Rectal smooth muscle tissue (tissue), 1 donor: ENCODE data around the gene COLGALT1.
"Not testable (repeated sequence)": the region's sequence is repeated elsewhere in the genome, so short reads cannot be mapped to it uniquely, and the experiment has no call there.

Experiments used
- H3K27ac ChIP-seq: one replicate; pipeline ENCODE4 v1.7.0; 2013; ENCODE audit warnings: low read depth, low read length, inconsistent platforms
- H3K27me3 ChIP-seq: one replicate; pipeline ENCODE4 v1.7.0; 2013; ENCODE audit warnings: low read length; ENCODE audit not compliant: control insufficient read depth, insufficient read depth
- H3K36me3 ChIP-seq: one replicate; pipeline ENCODE4 v1.7.0; 2013; ENCODE audit warnings: low read length; ENCODE audit not compliant: control insufficient read depth, insufficient read depth
- H3K4me1 ChIP-seq: one replicate; pipeline ENCODE4 v1.7.0; 2013; ENCODE audit warnings: low read length; ENCODE audit not compliant: control insufficient read depth, insufficient read depth
- H3K4me3 ChIP-seq: one replicate; pipeline ENCODE4 v1.7.0; 2013; ENCODE audit warnings: low read length
- H3K9ac ChIP-seq: one replicate; pipeline ENCODE4 v1.7.0; 2013; ENCODE audit warnings: low read length

The COLGALT1 gene

GRCh38 chr19:17570791-17571190, 15.3 kb downstream of the COLGALT1 start:
- peaks cover 19% of the 10 kb centered on the region for H3K36me3 ChIP-seq

GRCh38 chr19:17572638-17573037, 17.2 kb downstream of the COLGALT1 start:
- no peaks in the 10 kb centered on the region for H3K4me1 ChIP-seq
- H3K36me3 ChIP-seq = peaks cover 20% of the 10 kb centered on the region
- H3K9ac ChIP-seq = no peak overlapping the region

More at GRCh38 chr19:17570791-17571190, 15.3 kb downstream of the COLGALT1 start:
- no peak overlapping the region for H3K4me3 ChIP-seq
- no peaks in the 10 kb centered on the region for H3K27me3 ChIP-seq
- H3K27ac ChIP-seq = no peak overlapping the region
- H3K9ac ChIP-seq = no peak overlapping the region
- H3K4me1 ChIP-seq = no peaks in the 10 kb centered on the region

GRCh38 chr19:17575871-17576757, 20.7 kb downstream of the COLGALT1 start:
- Histone ChIP-seq H3K36me3 (peaks cover 22% of the 10 kb centered on the region), H3K4me3 (no peak overlapping the region), H3K4me1 (no peaks in the 10 kb centered on the region), H3K27me3 (no peaks in the 10 kb centered on the region), H3K9ac (no peak overlapping the region), H3K27ac (no peak overlapping the region)

More at GRCh38 chr19:17572638-17573037, 17.2 kb downstream of the COLGALT1 start:
- no peaks in the 10 kb centered on the region for H3K27me3 ChIP-seq
- no peak overlapping the region for H3K4me3 ChIP-seq
- no peak overlapping the region for H3K27ac ChIP-seq

GRCh38 chr19:17576758-17577456, 21.5 kb downstream of the COLGALT1 start:
- no peaks in the 10 kb centered on the region for H3K4me1 ChIP-seq
- no peak overlapping the region for H3K9ac ChIP-seq
- H3K4me3 ChIP-seq = no peak overlapping the region
- no peak overlapping the region for H3K27ac ChIP-seq
- H3K36me3 ChIP-seq = peaks cover 22% of the 10 kb centered on the region
- H3K27me3 ChIP-seq = no peaks in the 10 kb centered on the region

GRCh38 chr19:17577457-17578097, 22.1 kb downstream of the COLGALT1 start:
- Histone ChIP-seq H3K27ac (no peak overlapping the region), H3K9ac (no peak overlapping the region), H3K36me3 (peaks cover 19% of the 10 kb centered on the region), H3K4me1 (no peaks in the 10 kb centered on the region), H3K27me3 (no peaks in the 10 kb centered on the region), H3K4me3 (no peak overlapping the region)

GRCh38 chr19:17579661-17580244, 24.3 kb downstream of the COLGALT1 start:
- H3K9ac ChIP-seq = no peak overlapping the region
- H3K4me1 ChIP-seq = no peaks in the 10 kb centered on the region
- H3K36me3 ChIP-seq = peaks cover 18% of the 10 kb centered on the region
- H3K4me3 ChIP-seq = no peak overlapping the region
- H3K27me3 ChIP-seq = no peaks in the 10 kb centered on the region
- no peak overlapping the region for H3K27ac ChIP-seq

GRCh38 chr19:17580470-17581144, 25.2 kb downstream of the COLGALT1 start:
- H3K9ac ChIP-seq = no peak overlapping the region
- no peak overlapping the region for H3K4me3 ChIP-seq
- H3K4me1 ChIP-seq = no peaks in the 10 kb centered on the region
- no peak overlapping the region for H3K27ac ChIP-seq
- H3K27me3 ChIP-seq = no peaks in the 10 kb centered on the region
- H3K36me3 ChIP-seq = peaks cover 18% of the 10 kb centered on the region

- Histone ChIP-seq H3K9ac (no peak overlapping the region), H3K4me1 (no peaks in the 10 kb centered on the region), H3K4me3 (no peak overlapping the region), H3K27me3 (no peaks in the 10 kb centered on the region), H3K36me3 (peaks cover 13% of the 10 kb centered on the region), H3K27ac (no peak overlapping the region)
Observed at GRCh38 chr19:17581211-17581874, 25.9 kb downstream of the COLGALT1 start.

- no peaks in the 10 kb centered on the region for H3K4me1 ChIP-seq
- no peaks in the 10 kb centered on the region for H3K27me3 ChIP-seq
- H3K36me3 ChIP-seq = peaks cover 13% of the 10 kb centered on the region
Observed at GRCh38 chr19:17582613-17583012, 27.2 kb downstream of the COLGALT1 start.

GRCh38 chr19:17584132-17584531, 28.7 kb downstream of the COLGALT1 start:
- Histone ChIP-seq H3K36me3 (peaks cover 4% of the 10 kb centered on the region), H3K4me3 (no peak overlapping the region), H3K27ac (no peak overlapping the region), H3K4me1 (no peaks in the 10 kb centered on the region), H3K9ac (no peak overlapping the region), H3K27me3 (no peaks in the 10 kb centered on the region)

More at GRCh38 chr19:17582613-17583012, 27.2 kb downstream of the COLGALT1 start:
- Histone ChIP-seq H3K4me3 (no peak overlapping the region), H3K27ac (no peak overlapping the region), H3K9ac (no peak overlapping the region)

GRCh38 chr19:17585395-17585794, 29.9 kb downstream of the COLGALT1 start:
- H3K27ac ChIP-seq, H3K4me3 ChIP-seq, H3K4me1 ChIP-seq, H3K36me3 ChIP-seq, H3K27me3 ChIP-seq, H3K9ac ChIP-seq: not testable (repeated sequence)
